ENCODE measurements around the gene PTTG1IP.

DNA sequence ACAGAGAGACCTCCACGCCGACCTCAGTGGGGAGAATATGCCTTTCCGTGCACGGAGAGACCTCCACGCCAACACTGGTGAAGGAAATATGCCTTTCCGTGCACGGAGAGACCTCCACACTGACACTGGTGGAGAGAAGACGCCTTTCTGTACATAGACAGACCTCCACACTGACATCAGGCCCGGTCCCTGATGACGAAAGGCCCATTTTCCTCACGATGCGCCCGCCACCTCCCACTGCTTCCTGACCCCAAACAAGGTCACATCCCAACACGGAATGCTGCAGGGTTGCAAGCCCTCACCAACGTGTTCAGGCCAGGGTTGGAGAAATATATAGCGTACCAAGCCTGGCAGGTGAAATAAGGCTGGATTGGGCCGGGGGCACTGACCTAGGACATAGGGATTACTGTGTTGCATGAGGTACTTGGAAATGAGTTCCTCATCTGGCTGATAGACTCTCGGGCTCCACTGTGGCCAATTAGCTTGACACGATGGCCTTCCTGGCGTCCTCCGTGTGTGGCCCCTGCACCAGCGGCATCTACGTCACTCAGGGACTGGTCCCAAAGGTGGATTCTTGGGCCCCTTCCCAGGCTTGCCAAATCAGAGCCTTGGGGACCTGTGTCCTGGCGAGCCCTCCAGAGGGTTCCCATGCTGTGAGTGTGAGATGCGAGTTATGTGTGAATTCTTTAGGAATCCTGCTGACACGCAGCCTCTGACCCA is 39.1 kb downstream of the PTTG1IP start:
- TF ChIP-seq POLR2AphosphoS5 (IDR thresholded peaks at IDR 0.05) (no peak), POLR2A (IDR thresholded peaks at IDR 0.05) (no peak)
- TF ChIP-seq, protein P1, sequence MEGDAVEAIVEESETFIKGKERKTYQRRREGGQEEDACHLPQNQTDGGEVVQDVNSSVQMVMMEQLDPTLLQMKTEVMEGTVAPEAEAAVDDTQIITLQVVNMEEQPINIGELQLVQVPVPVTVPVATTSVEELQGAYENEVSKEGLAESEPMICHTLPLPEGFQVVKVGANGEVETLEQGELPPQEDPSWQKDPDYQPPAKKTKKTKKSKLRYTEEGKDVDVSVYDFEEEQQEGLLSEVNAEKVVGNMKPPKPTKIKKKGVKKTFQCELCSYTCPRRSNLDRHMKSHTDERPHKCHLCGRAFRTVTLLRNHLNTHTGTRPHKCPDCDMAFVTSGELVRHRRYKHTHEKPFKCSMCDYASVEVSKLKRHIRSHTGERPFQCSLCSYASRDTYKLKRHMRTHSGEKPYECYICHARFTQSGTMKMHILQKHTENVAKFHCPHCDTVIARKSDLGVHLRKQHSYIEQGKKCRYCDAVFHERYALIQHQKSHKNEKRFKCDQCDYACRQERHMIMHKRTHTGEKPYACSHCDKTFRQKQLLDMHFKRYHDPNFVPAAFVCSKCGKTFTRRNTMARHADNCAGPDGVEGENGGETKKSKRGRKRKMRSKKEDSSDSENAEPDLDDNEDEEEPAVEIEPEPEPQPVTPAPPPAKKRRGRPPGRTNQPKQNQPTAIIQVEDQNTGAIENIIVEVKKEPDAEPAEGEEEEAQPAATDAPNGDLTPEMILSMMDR (IDR thresholded peaks at IDR 0.05): no peak

Measured in sigmoid colon (tissue), 4 donors.